GM12891 (cell line): ENCODE measurements around the gene TMC1.
"Not testable (repeated sequence)": the region's sequence is repeated elsewhere in the genome, so short reads cannot be mapped to it uniquely, and the experiment has no call there.

Experiments used
- DNase-seq: peaks from one replicate; pipeline ENCODE4 v3.0.0; 2011; ENCODE audit warnings: low spot score; ENCODE audit not compliant: insufficient read length
- FAIRE-seq: peaks from 2 replicates; lab custom pipeline; 2011; peaks lifted over from hg19 to GRCh38; lab: Jason Lieb, UNC
- PAX5 ChIP-seq: IDR thresholded peaks from 2 replicates; pipeline ENCODE4 v1.6.1; 2011; ENCODE audit warnings: low read length, moderate library complexity, mild to moderate bottlenecking; ENCODE audit not compliant: insufficient read depth, severe bottlenecking
- POLR2A ChIP-seq: IDR thresholded peaks from 2 replicates; pipeline ENCODE4 v1.6.1; 2011; ENCODE audit warnings: low read depth, low read length, control low read depth
- POLR2AphosphoS5 ChIP-seq: IDR thresholded peaks from 2 replicates; pipeline ENCODE4 v1.6.1; 2011; ENCODE audit warnings: low read depth, low read length, control low read depth
- POU2F2 ChIP-seq: IDR thresholded peaks from 2 replicates; pipeline ENCODE4 v1.6.1; 2011; ENCODE audit warnings: low read depth, mild to moderate bottlenecking, control low read depth, low read length, moderate library complexity
- SPI1 ChIP-seq: IDR thresholded peaks from 2 replicates; pipeline ENCODE4 v1.6.1; 2011; ENCODE audit warnings: low read depth, low read length, control low read depth
- TAF1 ChIP-seq: IDR thresholded peaks from 2 replicates; pipeline ENCODE4 v1.6.1; 2011; ENCODE audit warnings: low read depth, low read length, control low read depth

TMC1 gene

DNA sequence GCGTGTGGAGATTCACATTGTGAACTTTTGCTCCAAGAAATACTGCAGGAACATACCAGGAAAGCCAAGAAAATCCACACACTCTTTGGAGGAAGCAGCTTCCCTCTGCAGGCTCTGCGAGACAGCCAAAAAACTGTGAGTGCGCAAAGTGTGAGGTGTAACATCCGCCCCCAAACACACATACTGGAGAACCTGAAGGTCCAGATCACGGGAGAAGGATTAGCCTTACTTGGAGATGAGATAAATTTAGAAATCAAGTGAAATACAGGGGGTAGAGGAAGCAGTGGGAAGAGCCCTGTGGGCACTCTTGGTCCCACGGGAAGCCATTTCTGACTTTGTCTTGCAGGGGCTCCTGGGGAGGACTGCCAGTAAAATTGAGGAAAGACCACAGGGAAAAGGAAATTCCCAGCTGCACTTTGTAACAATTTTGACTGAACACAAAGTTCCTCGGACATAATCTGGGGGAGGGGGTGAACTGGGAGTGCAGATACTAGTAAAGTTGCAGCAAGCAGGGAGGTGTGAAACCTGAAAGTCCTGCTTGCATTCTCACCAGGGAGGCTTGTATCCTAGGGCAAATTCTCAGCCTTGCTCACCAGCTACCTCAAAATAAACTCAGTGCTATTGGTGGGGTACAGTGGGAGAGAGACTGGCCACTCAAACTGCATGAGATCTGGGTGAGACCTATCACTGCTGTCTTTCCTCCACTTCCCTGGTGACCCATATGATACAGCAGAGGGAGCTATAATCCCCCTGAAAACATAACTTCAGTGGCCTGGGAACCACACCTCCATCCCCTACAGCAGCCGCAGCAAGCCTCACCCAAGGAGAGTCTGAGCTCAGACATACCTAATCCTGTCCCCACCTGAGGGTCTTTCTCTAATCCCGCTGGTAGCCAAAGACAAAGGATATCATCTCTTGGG is 322.4 kb downstream of the TMC1 start:
- FAIRE-seq (no peak), DNase-seq (no peak)
- TF ChIP-seq SPI1 (no peak), POLR2A (no peak), TAF1 (no peak), PAX5 (no peak), POU2F2 (no peak), POLR2AphosphoS5 (no peak)

DNA sequence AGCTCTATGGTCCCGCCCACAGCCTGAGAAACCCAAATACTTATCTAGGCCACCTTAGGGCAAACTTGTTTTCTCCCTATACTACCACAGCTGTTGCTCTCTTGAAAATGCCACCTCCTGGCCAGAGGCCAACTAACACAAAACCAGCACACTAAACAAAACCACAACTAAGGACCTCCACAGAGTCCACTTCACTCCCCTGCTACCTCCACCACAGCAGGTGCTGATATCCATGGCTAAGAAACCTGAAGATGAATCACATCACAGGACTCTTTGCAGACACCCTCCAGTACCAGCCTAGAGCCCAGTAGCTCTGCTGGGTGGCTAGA is 323.0 kb downstream of the TMC1 start:
- DNase-seq = no peak
- FAIRE-seq = no peak
- TF ChIP-seq POLR2AphosphoS5 = no peak
- TF ChIP-seq SPI1 = no peak
- TF ChIP-seq PAX5 = no peak
- TF ChIP-seq POLR2A = no peak
- TF ChIP-seq TAF1 = no peak
- TF ChIP-seq POU2F2 = no peak

DNA sequence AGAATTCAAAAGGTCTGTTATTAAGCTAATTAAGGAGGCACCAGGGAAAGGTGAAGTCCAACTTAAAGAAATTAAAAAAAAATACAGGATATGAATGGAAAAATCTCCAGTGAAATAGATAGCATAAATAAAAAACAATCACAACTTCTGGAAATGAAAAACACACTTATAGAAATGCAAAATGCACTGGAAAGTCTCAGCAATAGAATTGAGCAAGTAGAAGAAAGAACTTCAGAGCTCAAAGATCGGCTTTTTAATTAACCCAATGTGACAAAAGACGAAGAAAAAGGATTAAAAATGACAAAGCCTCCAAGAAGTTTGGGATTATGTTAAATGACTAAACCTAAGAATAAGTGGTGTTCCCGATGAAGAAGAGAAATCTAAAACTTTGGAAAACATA is 323.6 kb downstream of the TMC1 start:
- not testable (repeated sequence) for FAIRE-seq, DNase-seq

DNA sequence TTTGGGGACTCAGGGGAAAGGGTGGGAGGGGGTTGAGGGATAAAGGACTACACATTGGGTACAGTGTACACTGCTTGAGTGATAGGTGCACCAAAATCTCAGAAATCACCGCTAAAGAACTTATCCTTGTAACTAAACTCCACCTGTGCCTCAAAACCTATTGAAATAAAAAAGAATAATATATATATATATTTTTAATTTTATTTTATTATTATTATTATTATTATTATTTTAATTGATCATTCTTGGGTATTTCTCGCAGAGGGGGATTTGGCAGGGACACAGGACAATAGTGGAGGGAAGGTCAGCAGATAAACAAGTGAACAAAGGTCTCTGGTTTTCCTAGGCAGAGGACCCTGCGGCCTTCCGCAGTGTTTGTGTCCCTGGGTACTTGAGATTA is 328.8 kb downstream of the TMC1 start:
- FAIRE-seq, DNase-seq: not testable (repeated sequence)

DNA sequence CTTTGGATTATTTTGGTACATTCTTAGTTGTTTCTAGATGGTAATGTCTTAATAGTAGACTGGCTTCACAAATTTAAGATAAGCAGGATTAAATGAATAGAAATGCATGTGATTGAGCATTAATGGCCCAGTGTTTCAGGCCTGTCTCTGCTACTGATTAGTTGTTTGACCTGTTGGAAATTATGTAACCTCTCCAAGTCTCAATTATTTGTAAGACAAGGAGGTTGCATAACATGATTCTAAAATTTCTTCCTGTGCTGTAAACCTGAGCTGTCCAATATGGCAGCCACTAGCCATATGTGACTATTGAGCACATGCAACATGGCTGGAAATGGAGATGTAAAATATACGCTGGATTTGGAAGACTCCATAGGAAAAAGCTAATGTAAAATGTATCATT is 333.9 kb downstream of the TMC1 start:
- FAIRE-seq = no peak
- DNase-seq = no peak
- TF ChIP-seq POLR2A (no peak), POLR2AphosphoS5 (no peak), SPI1 (no peak), PAX5 (no peak), POU2F2 (no peak), TAF1 (no peak)

DNA sequence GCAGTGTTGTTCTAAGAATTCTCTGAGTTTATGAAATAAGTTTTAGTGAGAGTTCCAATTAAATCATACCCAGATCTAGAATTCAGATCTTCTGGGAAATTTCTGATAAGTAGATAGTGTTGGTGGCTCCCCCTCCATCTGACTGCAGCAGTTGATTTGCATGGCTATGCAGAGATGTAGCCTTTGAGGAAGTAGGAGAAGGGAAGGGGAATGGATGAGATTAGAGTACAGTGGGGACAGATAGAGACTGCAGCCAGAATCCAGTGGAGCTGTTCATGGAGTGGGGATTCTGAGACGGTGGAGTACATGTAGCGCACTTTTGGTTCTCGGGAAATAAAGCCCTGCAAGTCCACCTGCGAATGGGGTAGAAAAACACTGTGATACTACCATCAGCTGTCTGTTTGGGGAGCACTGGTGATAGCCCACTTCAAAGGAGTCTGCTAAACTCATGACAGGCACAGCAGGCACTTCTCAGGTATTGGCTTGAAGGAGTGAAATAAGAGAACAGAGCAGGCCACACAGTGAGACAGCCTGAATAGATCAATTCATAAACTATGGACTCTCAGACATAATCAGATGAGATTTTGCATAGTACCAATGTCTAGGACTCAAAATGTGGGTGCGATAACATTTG is 334.6 kb downstream of the TMC1 start:
- FAIRE-seq = no peak
- DNase-seq = no peak
- TF ChIP-seq SPI1 = no peak
- TF ChIP-seq POLR2A = no peak
- no peak for TF ChIP-seq POLR2AphosphoS5
- TF ChIP-seq TAF1 = no peak
- no peak for TF ChIP-seq POU2F2
- TF ChIP-seq PAX5 = no peak

DNA sequence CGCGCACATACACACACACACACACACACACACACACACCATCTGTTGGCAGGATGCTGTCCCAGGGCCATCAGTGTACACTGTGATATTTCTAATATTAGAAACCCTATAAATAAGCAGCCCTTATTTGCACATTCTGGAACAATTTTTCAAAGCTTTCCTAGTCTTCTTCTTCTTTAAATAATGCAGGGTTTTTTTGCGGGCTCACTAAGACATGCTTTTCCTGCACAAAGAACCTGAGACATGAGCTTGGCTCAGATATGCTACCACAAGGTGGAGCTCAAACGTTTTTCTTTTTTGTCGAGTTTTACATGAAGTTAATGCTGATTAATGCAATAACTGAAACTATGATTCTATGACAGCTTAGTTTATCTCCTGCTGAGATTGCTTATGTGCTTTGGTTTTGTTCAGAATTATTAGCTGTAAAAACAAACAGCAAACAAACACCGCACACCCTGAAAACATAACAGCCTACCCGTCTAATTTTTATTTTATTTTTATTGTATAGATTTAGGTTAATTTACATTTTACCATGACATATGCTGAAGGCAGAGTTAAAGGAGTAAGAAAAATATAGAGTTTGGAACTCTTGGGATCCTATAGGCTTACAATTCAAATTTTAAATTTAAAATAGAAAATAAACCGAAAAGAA is 335.7 kb downstream of the TMC1 start:
- no peak for TF ChIP-seq POU2F2
- TF ChIP-seq POLR2AphosphoS5 = no peak
- TF ChIP-seq SPI1 = no peak
- no peak for TF ChIP-seq PAX5
- no peak for TF ChIP-seq POLR2A
- TF ChIP-seq TAF1 = no peak
- FAIRE-seq = no peak
- peak; percentile 6 for DNase-seq

DNA sequence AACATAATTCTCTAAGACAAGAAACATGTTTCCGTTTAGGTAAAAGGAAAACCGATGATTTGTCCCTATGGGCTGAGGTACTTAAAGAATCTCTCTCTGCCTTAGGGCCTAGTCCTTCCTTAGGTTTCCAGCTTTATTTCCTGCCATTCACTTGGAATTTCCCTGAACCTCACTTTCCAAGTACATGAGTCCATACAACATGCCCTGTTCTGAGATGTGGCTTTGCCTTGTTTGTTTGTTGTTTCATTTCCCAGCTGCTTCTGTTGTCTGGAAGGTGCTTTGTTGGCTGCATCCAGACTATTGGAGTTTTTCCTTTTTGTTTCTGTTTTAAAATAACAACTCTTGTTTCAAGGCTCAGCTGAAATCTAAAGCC is 336.2 kb downstream of the TMC1 start:
- DNase-seq (no peak), FAIRE-seq (no peak)
- TF ChIP-seq PAX5 = no peak
- no peak for TF ChIP-seq POU2F2
- no peak for TF ChIP-seq TAF1
- no peak for TF ChIP-seq POLR2A
- no peak for TF ChIP-seq POLR2AphosphoS5
- TF ChIP-seq SPI1 = no peak

DNA sequence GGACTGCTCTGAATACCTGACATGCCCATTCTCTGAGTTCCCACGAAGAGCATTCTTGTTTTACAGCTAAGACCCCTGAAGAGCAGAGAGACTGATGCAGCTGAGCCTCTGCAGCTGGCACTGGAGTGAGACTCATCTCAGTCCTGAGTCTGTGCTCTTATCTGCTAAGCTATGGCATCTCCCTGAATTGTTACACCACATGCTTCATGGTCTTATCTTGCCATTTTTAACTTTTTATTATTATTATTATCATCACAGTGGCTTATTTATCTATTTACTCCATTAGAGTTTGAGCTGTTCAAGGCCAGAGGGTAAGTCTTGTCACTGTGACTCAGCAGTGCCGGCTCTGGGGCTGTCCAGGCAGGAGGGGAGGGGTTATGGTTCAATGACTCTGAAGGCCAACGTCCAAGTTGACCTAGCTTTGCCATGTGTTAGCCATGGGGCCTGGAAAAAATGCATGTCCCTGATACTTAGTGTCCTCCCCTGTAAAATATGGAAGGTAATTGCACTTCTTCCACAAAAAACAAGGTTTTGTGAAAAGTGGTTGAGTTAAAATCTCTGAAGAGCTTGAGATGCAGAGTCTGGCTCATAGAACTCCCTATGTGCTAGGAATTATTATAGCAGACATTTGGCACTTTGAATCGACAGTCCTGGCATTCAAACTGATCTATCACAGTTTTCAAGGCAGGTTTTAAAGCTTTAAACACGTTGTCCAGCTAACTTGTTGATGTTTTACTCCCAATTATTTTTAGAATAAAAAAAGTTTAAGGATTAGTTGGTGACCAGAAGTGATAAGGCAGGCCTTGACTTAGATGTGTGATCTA is 336.9 kb downstream of the TMC1 start:
- no peak for DNase-seq
- no peak for TF ChIP-seq TAF1
- TF ChIP-seq POU2F2 = no peak
- FAIRE-seq = no peak

DNA sequence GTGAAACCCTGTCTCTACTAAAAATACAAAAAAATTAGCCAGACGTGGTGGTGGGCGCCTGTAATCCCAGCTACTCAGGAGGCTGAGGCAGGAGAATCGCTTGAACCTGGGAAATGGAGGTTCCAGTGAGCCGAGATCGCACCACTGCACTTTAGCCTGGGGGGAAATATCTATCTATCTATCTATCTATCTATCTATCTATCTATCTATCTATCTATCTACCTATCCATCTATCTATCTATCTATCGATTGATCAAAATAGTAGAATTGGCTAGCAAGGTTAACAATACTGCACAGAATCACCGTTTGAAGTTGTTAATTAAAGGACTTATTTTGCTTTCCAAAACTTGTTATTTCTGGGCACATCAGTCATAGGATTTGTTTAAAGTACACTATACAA is 341.4 kb downstream of the TMC1 start:
- FAIRE-seq, DNase-seq: not testable (repeated sequence)
